GM19035 (cell line): ENCODE data around the gene RNF212B.
"Not testable (repeated sequence)": the region's sequence is repeated elsewhere in the genome, so short reads cannot be mapped to it uniquely, and the experiment has no call there.

Source experiments
- ATAC-seq: cut with Tn5 transposase; IDR thresholded peaks from one replicate; pipeline ENCODE4 v1.9.1; 2021; ENCODE audit not compliant: unreplicated experiment

Gene RNF212B

DNA sequence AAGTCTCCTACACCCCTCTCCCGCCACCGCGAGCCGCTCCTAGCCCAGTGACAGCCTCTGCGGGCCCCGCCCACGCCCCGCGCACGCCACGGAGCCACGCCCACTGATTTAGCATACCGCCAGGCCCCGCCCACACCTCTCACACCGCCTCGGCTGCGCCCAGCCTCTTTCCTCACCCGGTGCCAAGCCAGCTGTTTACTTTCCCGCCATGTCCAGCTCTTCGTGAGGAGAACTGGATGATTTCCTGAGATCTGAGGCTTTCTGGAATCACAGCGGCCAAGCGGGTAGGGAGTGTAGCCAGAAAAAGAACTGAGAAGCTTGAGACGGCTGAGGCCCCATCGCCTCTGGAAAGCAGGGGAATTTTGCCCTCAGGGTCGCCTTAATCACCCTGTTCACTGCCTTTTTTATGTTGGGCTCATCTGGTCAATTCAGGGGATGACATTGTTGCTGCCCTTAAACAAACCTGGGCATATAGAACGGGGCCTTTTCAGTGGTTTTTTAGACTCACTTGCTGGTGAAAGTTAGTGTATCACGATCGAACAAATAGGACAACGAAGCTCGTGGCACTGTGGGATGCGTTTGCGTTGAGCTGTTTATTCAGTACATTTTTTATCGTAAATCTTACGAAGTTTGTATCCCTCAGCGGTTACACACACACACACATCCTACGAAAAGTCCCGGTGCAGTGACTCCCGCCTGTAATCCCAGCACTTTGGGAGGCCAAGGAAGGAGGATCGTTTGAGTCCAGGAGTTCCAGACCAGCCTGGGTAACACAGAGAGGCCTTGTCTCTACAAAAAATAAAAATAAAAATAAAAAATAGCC, at the start of gene RNF212B:
TSS of gene RNF212B (plus strand) at position 165 of the 823 bp plus-strand sequence. CDS start 2,410 bp downstream, outside the sequence.
- peak; percentile 72 for ATAC-seq

- ATAC-seq = no peak
These were observed 44.3 kb upstream of the RNF212B start for GRCh38 chr14:23193432-23193831.

GRCh38 chr14:23195552-23196101, 42.1 kb upstream of the RNF212B start:
- ATAC-seq = no peak

DNA sequence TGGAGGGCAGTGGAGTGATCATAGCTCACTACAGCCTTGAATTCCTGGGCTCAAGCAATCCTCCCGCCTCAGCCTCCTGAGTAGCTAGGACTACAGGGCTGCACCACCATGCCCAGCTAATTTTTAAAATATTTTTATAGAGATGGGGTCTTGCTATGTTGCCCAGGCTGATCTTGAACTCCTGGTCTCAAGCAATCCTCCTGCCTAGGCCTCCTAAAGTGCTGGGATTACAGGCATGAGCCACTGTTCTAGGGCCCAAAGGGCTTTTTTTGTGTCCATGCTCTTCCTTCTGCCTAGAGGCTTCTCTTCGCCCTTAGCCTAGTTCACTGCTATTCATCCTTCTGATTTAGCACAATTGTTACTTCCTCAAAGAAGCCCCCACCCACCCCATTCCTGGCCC, 41.2 kb upstream of the RNF212B start:
- ATAC-seq = not testable (repeated sequence)

- ATAC-seq = not testable (repeated sequence)
These were observed 38.6 kb upstream of the RNF212B start for GRCh38 chr14:23199141-23199540.

DNA sequence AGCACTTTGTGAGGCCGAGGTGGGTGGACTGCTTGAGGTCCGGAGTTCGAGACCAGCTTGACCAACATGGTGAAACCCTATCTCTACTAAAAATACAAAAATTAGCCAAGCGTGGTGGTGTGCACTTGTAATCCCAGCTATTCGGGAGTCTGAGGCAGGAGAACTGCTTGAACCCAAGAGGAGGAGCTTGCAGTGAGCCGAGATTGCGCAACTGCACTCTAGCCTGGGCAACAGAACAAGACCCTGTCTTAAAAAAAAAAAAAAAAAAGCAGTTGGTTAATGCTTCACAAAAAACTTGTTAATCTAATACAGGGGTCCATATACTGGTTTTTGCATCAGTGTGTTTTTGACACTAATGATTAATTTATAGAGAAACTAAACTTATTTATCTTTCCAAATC, 35.7 kb upstream of the RNF212B start:
- no peak for ATAC-seq

DNA sequence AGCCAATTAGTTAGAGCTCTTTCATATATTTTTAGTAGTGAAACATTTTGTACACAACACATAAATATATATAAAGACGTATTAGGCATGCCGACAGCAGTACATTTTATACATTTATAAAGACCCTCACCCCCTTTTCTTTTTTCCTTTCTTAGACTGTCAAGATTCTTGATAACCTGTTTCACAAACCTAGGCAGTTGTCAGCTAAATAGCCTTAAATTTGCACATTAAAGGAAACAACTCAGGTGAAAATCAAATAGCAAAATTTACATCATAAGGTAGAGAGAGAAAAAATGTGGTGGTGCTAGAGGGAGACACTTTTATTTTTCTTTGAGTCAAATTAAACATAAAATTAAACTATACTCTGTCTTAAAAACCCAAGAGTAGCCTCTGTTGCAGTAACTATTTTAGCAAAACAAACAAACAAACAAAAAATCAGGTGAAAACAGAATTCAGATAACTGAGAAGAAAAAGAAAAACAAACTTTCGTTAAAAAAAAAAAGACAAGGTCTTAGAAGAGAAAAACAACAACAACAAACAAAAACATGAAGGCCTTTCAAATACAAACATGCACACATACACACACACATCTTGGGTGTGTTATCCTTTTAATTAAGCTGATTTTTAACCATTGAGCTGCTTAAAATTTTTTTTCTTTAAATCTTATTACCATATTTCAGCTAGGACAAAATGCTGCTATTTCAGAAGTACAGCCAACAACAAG, 31.2 kb upstream of the RNF212B start:
- ATAC-seq = no peak

GRCh38 chr14:23207146-23207540, 30.6 kb upstream of the RNF212B start:
- no peak for ATAC-seq

GRCh38 chr14:23208324-23208723, 29.4 kb upstream of the RNF212B start:
- no peak for ATAC-seq

- ATAC-seq = no peak
These were observed 27.9 kb upstream of the RNF212B start for GRCh38 chr14:23209651-23210423.

DNA sequence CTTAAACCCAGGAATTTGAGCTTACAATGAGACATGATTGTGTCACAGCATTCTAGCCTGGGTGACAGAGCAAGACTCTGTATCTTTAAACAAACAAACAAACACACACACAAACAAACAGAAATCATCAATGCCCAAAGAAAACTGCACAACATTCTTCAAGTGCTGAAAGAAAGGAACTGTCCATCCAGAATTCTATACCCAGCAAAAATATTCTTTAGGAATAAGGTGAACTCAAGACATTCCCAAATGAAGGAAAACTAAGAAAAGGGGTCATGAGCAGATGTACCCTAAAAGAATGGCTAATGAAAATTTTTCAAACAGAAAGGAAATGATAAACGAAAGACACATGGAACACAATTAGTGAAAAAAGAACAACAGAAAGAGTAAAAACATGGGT, 22.3 kb upstream of the RNF212B start:
- ATAC-seq = no peak

- no peak for ATAC-seq
These were observed 20.4 kb upstream of the RNF212B start for GRCh38 chr14:23217032-23218020.

DNA sequence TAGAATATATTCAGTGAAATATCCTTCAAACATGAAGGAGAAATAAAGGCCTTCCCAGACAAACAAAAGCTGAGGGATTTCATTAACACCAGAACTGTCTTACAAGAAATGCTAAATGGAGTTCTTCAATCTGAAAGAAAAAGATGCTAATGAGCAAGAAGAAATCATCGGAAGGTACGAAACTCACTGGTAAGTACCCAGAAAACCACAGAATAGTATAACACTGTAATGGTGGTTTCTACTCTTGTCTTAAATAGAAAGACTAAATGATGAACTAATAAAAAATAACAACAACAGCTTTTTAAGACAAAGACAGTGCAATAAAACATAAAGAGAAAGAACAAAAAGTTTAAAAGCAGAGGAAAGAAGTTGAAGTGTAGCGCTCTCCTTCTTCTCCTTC, 18.7 kb upstream of the RNF212B start:
- no peak for ATAC-seq

GRCh38 chr14:23224958-23225357, 12.8 kb upstream of the RNF212B start:
- ATAC-seq = not testable (repeated sequence)

GRCh38 chr14:23227566-23227965, 10.2 kb upstream of the RNF212B start:
- no peak for ATAC-seq

DNA sequence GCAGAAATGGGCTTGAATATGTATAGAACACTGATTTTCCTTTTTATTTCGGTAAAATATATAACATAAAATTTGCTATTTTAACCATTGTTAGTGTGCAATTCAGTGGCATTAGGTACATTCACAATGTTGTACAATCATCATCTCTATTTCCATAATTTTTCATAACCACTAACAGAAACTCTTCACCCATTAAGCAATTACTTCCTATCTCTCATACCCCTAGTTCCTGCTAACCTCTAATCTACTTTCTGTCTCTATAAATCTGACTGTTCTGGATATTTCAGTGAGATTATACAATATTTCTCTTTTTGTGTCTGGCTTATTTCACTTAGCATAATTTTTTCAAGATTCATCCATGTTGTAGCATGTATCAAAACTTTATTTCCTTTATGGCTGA, 8.9 kb upstream of the RNF212B start:
- no peak for ATAC-seq

DNA sequence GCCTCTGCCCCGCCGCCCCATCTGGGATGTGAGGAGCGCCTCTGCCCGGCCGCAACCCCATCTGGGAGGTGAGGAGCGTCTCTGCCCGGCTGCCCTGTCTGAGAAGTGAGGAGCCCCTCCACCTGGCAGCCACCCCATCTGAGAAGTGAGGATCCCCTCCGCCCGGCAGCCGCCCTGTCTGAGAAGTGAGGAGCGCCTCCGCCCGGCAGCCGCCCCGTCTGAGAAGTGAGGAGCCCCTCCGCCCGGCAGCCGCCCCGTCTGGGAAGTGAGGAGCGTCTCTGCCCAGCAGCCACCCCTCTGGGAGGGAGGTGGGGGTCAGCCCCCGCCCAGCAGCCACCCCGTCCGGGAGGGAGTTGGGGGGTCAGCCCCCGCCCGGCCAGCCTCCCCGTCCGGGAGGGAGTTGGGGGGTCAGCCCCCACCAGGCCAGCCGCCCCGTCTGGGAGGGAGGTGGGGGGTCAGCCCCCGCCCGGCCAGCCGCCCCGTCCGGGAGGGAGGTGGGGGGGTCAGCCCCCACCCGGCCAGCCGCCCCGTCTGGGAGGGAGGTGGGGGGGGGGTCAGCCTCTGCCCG, 5.4 kb upstream of the RNF212B start:
- ATAC-seq = not testable (repeated sequence)

DNA sequence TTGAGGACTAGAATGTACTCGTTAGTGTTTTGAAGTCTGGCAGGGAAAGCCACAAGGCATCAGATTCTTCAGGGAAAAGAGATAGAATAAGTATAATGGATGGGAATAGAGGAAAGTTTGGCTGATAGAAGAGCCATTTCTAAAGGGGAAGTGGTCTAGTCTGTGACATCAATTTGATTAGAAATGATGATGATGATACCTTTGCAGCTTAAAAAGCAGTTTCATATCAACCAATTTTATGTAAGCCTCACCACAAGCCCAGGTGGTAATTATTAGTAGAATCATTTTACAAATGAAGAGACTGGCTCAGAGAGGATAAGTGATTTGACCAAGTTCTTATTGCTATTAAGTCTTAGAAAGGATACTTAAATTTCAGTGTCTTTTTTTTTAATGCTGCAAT, 2.9 kb downstream of the RNF212B start:
- ATAC-seq = no peak

- ATAC-seq = not testable (repeated sequence)
These were observed 3.5 kb downstream of the RNF212B start for GRCh38 chr14:23241061-23241715.
